VCaP (cell line): ENCODE measurements around the gene NIPAL3.

Source experiments
- H3K27ac ChIP-seq: fragments of 450-650 bp; 2 replicates; pipeline ENCODE4 v1.5.1; 2017
- TF ChIP-seq, protein P1 (sequence below): fragments of 450-650 bp; conservative IDR thresholded peaks from 2 replicates; pipeline ENCODE4 v1.5.1; 2017; ENCODE audit warnings: mild to moderate bottlenecking, moderate library complexity

NIPAL3 gene

DNA sequence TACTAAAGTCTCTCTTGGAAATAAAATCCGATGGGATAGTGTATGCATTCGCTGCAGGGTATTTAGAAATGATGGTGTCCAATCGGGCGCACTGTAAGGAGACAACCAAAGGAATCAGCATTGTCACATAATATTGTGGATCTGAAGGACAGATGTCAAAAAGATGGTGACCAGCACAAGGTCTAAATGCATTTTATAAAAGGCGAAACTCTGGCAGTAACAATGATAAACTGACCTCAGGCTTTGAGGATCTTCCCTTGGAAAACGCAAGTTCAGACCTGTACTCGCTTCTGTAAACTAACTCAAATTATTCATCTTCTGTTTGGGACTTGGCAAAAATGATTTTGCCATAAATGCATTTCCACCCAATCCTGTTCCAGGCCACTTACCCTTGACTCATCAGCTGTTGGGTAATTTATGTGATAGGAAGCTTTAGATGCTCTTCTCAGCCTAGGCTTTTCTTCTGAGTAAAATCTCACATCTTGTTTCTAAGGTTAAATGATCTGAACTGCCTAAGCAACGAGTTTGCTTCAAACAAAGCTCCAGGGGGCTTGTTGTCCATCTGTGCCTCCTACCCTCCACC, 35.8 kb upstream of the NIPAL3 start:
- no peak overlapping the region for H3K27ac ChIP-seq
- TF ChIP-seq, protein P1, sequence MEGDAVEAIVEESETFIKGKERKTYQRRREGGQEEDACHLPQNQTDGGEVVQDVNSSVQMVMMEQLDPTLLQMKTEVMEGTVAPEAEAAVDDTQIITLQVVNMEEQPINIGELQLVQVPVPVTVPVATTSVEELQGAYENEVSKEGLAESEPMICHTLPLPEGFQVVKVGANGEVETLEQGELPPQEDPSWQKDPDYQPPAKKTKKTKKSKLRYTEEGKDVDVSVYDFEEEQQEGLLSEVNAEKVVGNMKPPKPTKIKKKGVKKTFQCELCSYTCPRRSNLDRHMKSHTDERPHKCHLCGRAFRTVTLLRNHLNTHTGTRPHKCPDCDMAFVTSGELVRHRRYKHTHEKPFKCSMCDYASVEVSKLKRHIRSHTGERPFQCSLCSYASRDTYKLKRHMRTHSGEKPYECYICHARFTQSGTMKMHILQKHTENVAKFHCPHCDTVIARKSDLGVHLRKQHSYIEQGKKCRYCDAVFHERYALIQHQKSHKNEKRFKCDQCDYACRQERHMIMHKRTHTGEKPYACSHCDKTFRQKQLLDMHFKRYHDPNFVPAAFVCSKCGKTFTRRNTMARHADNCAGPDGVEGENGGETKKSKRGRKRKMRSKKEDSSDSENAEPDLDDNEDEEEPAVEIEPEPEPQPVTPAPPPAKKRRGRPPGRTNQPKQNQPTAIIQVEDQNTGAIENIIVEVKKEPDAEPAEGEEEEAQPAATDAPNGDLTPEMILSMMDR: no peak

DNA sequence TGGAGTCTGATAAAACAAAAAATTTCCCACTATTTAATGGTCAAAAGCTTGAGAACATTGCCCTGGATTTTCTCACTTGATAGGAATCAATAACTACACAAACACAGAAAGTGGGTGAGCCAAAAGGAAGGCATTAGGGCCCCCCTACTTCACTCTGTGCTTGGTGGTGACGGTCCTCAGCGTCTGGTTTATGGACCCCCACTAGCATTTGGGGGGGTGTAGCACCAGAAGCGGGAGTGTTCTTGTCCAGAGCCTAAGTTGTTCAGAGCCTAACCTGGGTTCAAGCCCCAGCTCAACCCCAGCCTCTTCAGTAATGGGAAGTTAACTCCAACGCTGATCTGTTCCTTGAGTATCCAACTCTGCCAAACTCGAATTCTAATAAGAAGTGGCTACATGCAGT, 35.1 kb upstream of the NIPAL3 start:
- H3K27ac ChIP-seq: no peak overlapping the region

GRCh38 chr1:24381256-24381655, 34.3 kb upstream of the NIPAL3 start:
- TF ChIP-seq, protein P1: no peak
- no peak overlapping the region for H3K27ac ChIP-seq

More for the DNA sequence above, 35.1 kb upstream of the NIPAL3 start:
- TF ChIP-seq, protein P1: no peak

- H3K27ac ChIP-seq: no peak overlapping the region
These were observed 33.4 kb upstream of the NIPAL3 start for GRCh38 chr1:24382165-24382577.

GRCh38 chr1:24383381-24383940, 32.1 kb upstream of the NIPAL3 start:
- no peak overlapping the region for H3K27ac ChIP-seq
- TF ChIP-seq, protein P1: no peak

More at GRCh38 chr1:24382165-24382577, 33.4 kb upstream of the NIPAL3 start:
- TF ChIP-seq, protein P1: no peak

- peak overlapping the region; percentile 36 for H3K27ac ChIP-seq
- TF ChIP-seq, protein P1: no peak
These were observed 31.1 kb upstream of the NIPAL3 start for GRCh38 chr1:24384251-24385090.

GRCh38 chr1:24385160-24385940, 30.3 kb upstream of the NIPAL3 start:
- TF ChIP-seq, protein P1: peak; percentile 59
- H3K27ac ChIP-seq: peak overlapping the region; percentile 36
